ENCODE measurements around the gene SETSIP.
"Not testable (repeated sequence)": the region's sequence is repeated elsewhere in the genome, so short reads cannot be mapped to it uniquely, and the experiment has no call there.

The SETSIP gene

DNA sequence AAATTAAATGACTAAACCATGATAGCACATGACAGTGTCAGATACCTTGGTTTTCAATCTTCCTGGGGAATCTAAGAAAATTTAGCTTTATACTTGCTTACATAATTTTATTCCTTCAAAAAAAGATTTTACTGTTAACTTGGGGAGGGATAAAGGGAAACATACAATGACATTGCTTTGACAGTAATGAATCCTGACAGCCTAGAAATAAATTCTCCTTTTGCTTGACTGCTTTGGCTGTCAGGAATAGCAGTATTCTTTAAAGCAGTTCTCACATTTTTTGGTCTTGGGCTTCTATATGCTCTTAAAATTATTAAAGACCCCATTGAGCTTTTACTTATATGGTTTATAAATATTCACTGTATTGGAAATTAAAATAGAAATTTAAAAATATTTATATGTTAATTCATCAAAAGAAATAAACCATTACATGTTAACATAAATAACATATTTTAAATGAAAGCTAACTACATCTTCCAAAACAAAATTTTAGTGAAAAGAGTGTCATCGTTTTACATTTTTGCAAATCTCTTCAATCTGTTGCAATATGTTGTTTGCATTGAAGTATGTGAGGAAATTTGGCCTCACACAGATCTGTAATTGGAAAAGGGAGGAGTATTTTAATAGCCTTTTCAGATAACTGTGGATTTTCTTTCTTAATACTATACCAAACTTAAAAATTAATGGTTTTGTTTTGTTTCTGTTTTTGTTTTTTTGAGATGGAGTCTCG lies 29.3 kb downstream of the SETSIP start:
- DNase-seq (ENCODE audit: low read depth), result no peak

DNA sequence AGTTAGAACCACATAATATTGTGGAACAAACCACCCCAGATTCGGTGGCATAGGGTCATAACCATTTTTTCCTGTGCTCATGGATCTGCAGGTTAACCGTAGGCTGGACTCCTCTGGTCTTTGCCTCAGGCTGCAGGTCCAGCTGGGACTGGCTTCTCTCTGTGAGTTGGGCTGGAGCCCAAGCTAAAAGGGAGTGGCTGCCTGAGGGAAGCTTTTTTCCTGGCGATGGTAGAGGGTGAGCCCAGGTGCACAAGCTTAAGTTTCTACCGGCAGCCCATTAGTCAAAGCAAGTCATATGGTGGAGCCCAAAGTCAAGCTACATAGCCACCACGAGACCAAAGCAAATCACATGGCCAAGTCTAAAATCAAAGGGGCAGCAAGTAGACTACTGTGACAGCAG lies 31.6 kb downstream of the SETSIP start:
- no peak for DNase-seq (ENCODE audit: low read depth)

DNA sequence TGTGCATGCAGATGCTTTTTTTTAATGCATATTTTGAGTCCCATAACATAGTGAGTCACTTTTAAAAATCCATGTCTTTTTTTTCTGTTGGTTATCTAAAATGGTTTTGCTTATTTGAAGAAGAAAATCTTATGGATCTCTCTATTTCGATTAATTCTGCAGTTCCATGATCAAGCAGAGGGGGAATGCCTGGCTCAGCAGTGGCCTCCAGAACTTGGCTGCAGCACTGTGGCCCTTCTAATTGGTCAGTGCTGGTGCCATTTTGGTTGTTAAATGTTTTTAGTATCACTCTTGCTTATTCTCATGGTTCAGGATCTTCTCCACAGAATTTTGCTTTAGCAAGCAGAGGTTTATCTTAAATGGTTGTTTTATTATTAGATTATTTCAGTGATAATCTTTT lies 34.2 kb downstream of the SETSIP start:
- no peak for DNase-seq (ENCODE audit: low read depth)

DNA sequence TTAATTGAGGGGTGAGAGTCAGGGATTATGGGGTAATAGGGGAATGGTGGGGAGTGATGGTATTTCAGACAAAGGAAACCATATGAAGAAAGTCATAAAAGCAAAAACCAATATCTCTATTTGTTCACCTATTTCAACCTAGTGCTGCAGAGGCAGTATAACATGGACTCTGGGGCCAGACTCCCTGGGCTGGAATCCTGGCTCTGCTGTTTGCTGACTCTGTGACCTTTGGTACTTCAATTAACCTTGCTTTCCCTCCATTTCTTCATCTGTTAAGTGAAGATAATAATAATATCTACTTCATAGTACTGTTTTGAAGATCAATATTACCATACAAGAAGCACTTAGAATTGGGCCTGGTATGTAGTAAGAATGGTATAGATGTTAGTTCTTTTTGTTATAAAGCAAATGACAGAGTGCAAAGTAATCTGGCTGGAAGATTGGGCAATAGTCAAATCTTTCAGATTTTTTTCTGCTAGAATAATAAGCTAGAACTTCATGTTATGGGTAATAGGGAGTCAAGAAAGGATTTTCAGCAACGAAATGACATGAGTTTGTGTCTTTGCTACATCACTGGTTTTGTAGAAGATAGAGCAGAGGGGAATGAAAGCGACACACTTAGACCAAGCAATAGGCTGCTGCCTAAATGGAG lies 36.4 kb downstream of the SETSIP start:
- no peak for DNase-seq (ENCODE audit: low read depth)

DNA sequence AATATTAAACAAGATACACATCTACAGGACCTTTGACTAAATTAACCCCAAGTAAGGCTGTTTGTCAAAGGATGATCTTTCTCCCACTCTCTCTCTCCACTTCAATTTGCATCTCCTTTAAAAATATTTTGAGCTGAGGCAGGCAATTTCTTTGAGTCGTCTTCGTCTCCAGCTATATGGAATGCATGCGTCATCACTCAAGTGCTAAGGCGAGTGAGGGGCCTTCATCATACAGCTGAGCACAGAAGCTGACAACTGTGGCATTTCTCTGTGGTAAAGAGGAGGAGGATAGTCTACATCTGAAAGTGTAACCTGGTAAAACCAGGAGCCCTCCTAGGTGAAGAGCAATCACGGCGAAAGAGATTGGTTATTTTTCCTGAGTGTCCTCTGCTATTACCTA lies 37.8 kb downstream of the SETSIP start:
- DNase-seq (ENCODE audit: low read depth), result no peak

DNA sequence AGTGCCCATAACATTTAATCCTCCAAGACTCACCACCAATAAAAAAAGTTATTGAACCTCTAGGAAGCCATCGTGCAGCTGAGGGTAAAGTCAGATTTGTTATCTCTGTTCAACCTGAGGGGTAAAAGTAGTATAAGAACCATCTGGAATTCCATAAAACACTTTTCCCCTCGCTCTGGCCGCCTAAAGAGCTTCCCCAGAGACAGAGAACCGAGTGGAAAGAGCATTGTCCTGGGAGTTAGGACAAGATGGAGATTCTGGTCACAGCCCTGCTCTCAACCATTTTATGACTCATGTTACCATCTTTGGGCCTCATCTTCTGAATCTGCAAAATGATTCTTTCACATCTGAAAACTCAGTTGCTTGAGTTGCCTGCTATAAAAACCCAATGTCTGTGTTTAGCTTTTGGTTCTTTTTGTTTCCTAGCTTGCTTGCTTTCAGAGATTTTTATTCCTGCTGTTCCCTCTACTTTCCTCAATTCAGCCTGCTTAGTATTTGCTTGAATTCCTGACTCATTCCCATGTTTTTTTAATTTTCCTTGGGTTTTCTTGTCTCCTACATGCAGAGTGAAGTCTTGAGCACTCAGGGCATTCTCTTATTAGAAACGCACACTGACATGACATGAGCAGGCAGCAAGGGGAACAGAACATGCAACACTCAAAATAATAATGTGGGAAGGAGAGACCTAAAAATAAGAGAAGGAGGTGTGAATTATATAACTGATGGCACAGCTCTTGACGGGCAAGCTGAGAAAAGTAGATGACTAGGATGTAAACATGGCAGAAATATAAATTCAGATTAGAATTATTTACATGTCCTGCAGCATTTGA lies 43.7 kb downstream of the SETSIP start:
- DNase-seq (ENCODE audit: low read depth), result no peak

DNA sequence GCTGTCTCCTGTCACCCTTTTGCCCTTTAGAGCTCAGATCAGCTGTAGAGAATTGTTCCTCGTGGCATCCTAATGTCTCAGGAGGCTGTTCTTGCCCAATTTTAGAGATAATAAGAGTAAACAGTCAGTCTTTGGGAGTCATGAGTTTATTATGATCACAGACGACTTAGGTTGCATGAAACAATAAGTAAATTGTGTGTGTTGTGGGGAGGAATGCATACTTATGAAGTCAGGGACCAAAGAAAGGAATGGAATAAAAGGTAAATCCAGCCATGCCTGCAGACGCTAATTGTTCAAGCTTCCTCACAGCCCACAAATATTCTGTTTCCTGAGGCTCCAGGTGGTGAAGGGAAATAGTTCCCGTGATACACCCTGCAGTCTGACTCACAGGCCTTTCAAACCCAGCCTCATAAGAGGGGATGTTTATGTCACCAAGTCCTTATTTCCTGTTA lies 44.5 kb downstream of the SETSIP start:
- DNase-seq (ENCODE audit: low read depth), result no peak

DNA sequence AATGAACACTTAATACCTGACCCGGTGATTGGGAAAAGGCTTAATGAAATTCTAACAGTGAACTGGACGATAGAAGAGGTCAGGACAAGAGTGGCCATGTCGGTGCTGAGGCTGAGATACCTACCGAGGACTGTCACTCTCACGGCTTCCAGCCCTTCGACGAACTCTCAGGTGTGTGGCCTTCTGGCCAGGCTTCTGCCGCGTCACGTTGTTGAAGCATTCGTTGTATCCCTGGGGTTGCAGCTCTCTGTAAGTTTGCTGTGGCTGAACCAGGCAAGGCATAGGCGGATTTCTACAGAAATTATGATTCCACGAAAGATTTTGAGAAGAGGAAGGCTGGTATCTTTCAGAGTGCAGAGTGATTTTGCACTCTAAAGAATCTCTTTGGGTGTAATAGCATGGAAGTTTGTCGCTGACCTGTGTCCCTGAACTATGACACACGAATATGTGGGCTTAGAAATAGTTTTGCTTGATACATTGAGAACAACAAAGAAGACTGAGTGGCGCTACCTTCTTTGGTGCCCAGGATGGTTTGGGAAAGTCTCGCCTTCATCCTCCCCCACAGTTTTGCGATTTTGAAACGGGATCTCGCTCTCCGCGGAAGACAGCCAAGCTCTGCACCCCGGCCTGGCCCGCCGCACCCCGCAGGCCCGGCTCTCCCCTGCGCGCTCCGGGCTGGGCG lies 45.8 kb downstream of the SETSIP start:
- no peak for DNase-seq (ENCODE audit: low read depth)

DNA sequence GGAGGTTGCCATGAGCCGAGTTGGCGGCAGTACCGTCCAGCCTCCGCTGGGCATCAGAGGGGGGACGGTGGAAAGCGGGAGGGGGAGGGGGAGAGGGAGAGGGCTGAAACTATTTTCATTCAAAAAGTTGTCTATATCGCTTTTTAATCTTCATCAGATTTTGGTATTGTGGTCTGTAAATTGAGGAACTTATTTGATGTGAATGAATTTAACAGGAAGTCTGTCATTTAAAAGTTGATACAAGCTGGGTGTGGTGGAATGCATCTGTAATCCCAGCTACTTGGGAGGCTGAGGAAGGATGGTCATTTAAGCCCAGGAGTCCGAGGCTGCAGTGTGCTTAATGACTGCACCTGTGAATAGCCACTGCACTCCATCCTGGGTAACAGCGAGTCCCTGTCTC lies 48.4 kb downstream of the SETSIP start:
- no peak for DNase-seq (ENCODE audit: low read depth)

DNA sequence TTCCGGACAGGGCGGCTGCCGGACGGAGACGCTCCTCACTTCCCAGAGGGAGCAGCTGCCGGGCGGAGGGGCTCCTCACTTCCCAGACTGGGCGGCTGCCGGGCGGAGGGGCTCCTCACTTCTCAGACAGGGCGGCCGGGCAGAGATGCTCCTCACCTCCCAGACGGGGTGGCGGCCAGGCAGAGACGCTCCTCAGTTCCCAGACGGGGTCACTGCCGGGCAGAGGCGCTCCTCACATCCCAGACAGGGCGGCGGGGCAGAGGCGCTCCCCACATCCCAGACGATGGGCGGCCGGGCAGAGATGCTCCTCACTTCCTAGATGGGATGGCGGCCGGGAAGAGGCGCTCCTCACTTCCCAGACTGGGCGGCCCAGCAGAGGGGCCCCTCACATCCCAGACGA lies 49.2 kb downstream of the SETSIP start:
- not testable (repeated sequence) for DNase-seq (ENCODE audit: low read depth)

All from stimulated activated CD8-positive, alpha-beta memory T cell treated with anti-CD3 and anti-CD28 coated beads, Interleukin-12 subunit alpha, Interleukin-12 subunit beta, amount 100 ng/mL, for 1 hour (primary cell).